ENCODE data around the gene TRERF1.
"Not testable (repeated sequence)": the region's sequence is repeated elsewhere in the genome, so short reads cannot be mapped to it uniquely, and the experiment has no call there.

Gene TRERF1

GRCh38 chr6:42217157-42217518 lies 234.6 kb downstream of the TRERF1 start:
- ATAC-seq (no peak), DNase-seq (ENCODE audit: low spot score in 2 of 2) (no peak)
- Mint-ChIP-seq H3K4me1 (peaks cover 26% of the 10 kb centered on the region), H3K9me3 (no peaks in the 10 kb centered on the region), H3K36me3 (peaks cover 35% of the 10 kb centered on the region), H3K27ac (peak overlapping the region; percentile 98), H3K4me3 (peak overlapping the region; percentile 97)

GRCh38 chr6:42216495-42216894 lies 235.2 kb downstream of the TRERF1 start:
- Mint-ChIP-seq H3K4me1 (peaks cover 26% of the 10 kb centered on the region), H3K36me3 (peaks cover 41% of the 10 kb centered on the region), H3K4me3 (peak overlapping the region; percentile 97), H3K27ac (peak overlapping the region; percentile 56)
- DNase-seq (ENCODE audit: low spot score in 2 of 2); H3K9me3 Mint-ChIP-seq; ATAC-seq: not testable (repeated sequence)

GRCh38 chr6:42212442-42212841 lies 239.3 kb downstream of the TRERF1 start:
- peaks cover 15% of the 10 kb centered on the region for H3K4me1 Mint-ChIP-seq
- DNase-seq (ENCODE audit: low spot score in 2 of 2): no peak
- no peaks in the 10 kb centered on the region for H3K9me3 Mint-ChIP-seq
- H3K4me3 Mint-ChIP-seq: no peak overlapping the region
- ATAC-seq: no peak
- peaks cover 77% of the 10 kb centered on the region for H3K36me3 Mint-ChIP-seq
- H3K27ac Mint-ChIP-seq: no peak overlapping the region

DNA sequence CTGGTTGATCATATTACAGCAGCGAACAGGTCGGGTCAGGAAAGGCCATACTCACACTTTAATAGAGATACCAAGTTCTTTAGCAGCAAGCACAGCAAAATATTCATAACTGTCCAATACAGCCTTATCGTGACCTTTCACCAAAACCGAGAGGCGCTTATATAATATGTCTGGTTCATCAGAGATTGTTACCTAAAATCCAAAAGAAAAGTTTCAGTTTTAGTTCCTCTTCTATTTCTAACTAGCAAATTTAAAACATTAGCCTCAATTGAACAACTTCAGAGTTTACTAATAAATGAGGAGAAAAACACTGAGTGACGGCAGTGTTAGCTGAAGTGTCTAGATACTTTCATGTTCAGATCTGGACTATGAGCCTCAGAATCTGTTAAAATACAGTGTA lies 240.0 kb downstream of the TRERF1 start:
- H3K9me3 Mint-ChIP-seq: no peaks in the 10 kb centered on the region
- ATAC-seq (no peak), DNase-seq (ENCODE audit: low spot score in 2 of 2) (no peak)
- peaks cover 84% of the 10 kb centered on the region for H3K36me3 Mint-ChIP-seq
- H3K27ac Mint-ChIP-seq: no peak overlapping the region
- peaks cover 14% of the 10 kb centered on the region for H3K4me1 Mint-ChIP-seq
- no peak overlapping the region for H3K4me3 Mint-ChIP-seq

GRCh38 chr6:42210551-42210950 lies 241.2 kb downstream of the TRERF1 start:
- no peak for DNase-seq (ENCODE audit: low spot score in 2 of 2)
- no peak overlapping the region for H3K27ac Mint-ChIP-seq
- H3K9me3 Mint-ChIP-seq: no peaks in the 10 kb centered on the region
- H3K4me1 Mint-ChIP-seq: peaks cover 5% of the 10 kb centered on the region
- no peak for ATAC-seq
- peaks cover 95% of the 10 kb centered on the region for H3K36me3 Mint-ChIP-seq
- no peak overlapping the region for H3K4me3 Mint-ChIP-seq

GRCh38 chr6:42207559-42207958 lies 244.2 kb downstream of the TRERF1 start:
- not testable (repeated sequence) for DNase-seq (ENCODE audit: low spot score in 2 of 2); H3K4me1 Mint-ChIP-seq; H3K9me3 Mint-ChIP-seq; H3K4me3 Mint-ChIP-seq; H3K27ac Mint-ChIP-seq; ATAC-seq
- peaks cover 93% of the 10 kb centered on the region for H3K36me3 Mint-ChIP-seq

DNA sequence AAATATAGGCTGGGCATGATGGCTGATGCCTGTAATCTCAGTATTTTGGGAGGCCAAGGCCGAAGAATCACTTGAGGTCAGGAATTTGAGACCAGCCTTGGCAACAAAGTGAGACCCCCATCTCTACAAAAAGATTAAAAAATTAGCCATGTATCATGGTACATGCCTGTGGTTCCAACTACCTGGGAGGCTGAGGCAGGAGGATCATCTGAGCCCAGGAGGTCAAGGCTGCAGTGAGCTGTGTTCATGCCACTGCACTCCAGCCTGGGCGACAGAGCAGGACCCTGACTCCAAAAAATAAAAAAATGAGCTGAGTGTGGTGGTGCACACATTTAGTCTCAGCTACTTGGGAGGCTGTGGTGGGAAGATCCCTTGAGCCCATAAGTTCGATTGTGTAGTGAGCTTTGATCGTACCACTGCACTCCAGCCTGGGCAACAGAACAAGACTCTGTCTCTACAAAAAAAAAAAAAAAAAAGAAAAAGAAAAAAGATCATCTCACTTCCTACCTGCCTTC lies 246.9 kb downstream of the TRERF1 start:
- no peak for ATAC-seq

GRCh38 chr6:42203183-42203582 lies 248.5 kb downstream of the TRERF1 start:
- Mint-ChIP-seq H3K4me3 (no peak overlapping the region), H3K36me3 (peaks cover 64% of the 10 kb centered on the region), H3K9me3 (peaks cover 6% of the 10 kb centered on the region), H3K4me1 (peaks cover 16% of the 10 kb centered on the region), H3K27ac (no peak overlapping the region)
- DNase-seq (ENCODE audit: low spot score in 2 of 2) (no peak), ATAC-seq (no peak)

More for the DNA sequence above, 246.9 kb downstream of the TRERF1 start:
- Mint-ChIP-seq H3K9me3 (peaks cover 6% of the 10 kb centered on the region), H3K27ac (peak overlapping the region; percentile 23), H3K36me3 (peaks cover 78% of the 10 kb centered on the region), H3K4me3 (no peak overlapping the region), H3K4me1 (peaks cover 9% of the 10 kb centered on the region)
- DNase-seq (ENCODE audit: low spot score in 2 of 2): no peak

DNA sequence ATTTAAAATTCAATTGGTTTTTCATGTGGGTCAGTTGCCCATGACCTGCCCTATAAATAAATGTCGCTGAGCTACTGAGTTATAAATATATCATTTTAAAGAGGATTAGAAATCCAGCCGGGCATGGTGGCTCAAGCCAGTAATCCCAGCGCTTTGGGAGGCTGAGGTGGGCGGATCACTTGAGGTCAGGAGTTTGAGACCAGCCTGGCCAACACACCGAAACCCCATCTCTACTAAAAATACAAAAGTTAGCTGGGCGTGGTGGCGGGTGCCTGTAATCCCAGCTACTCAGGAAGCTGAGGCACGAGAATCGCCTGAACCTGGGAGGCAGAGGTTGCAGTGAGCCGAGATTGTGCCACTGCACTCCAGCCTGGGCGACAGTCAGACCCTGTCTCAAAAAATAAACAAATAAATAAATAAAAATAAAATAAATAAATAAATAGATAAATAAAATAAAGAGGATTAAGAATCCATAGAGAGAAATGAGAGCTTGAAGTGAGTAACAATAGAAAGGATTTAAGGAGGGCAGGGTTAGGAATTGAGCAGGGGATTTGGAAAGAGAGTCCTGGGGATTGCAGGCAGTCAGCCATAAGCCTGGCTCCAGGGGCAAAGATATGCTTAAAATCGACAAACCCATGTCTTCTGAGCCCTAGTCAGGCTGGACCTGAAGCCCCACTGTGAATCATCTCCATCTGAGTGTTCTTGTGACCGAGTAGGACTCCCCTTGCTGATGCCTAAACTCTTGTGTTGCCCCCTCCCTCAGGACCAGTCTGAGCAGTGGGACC lies 249.4 kb downstream of the TRERF1 start:
- DNase-seq (ENCODE audit: low spot score in 2 of 2); H3K4me3 Mint-ChIP-seq; H3K9me3 Mint-ChIP-seq; H3K27ac Mint-ChIP-seq; ATAC-seq: not testable (repeated sequence)
- Mint-ChIP-seq H3K4me1 (peaks cover 16% of the 10 kb centered on the region), H3K36me3 (peaks cover 55% of the 10 kb centered on the region)

- H3K9me3 Mint-ChIP-seq: peaks cover 6% of the 10 kb centered on the region
- ATAC-seq (no peak), DNase-seq (ENCODE audit: low spot score in 2 of 2) (no peak)
- H3K4me1 Mint-ChIP-seq: peaks cover 16% of the 10 kb centered on the region
- H3K4me3 Mint-ChIP-seq: no peak overlapping the region
- H3K36me3 Mint-ChIP-seq: peaks cover 46% of the 10 kb centered on the region
- H3K27ac Mint-ChIP-seq: no peak overlapping the region
These were observed 250.3 kb downstream of the TRERF1 start for GRCh38 chr6:42201382-42201781.

- H3K4me1 Mint-ChIP-seq: peaks cover 16% of the 10 kb centered on the region
- no peak overlapping the region for H3K4me3 Mint-ChIP-seq
- H3K27ac Mint-ChIP-seq: no peak overlapping the region
- no peak for DNase-seq (ENCODE audit: low spot score in 2 of 2)
- no peak for ATAC-seq
- H3K9me3 Mint-ChIP-seq: peaks cover 6% of the 10 kb centered on the region
- H3K36me3 Mint-ChIP-seq: peaks cover 32% of the 10 kb centered on the region
These were observed 251.7 kb downstream of the TRERF1 start for GRCh38 chr6:42200035-42200434.

DNA sequence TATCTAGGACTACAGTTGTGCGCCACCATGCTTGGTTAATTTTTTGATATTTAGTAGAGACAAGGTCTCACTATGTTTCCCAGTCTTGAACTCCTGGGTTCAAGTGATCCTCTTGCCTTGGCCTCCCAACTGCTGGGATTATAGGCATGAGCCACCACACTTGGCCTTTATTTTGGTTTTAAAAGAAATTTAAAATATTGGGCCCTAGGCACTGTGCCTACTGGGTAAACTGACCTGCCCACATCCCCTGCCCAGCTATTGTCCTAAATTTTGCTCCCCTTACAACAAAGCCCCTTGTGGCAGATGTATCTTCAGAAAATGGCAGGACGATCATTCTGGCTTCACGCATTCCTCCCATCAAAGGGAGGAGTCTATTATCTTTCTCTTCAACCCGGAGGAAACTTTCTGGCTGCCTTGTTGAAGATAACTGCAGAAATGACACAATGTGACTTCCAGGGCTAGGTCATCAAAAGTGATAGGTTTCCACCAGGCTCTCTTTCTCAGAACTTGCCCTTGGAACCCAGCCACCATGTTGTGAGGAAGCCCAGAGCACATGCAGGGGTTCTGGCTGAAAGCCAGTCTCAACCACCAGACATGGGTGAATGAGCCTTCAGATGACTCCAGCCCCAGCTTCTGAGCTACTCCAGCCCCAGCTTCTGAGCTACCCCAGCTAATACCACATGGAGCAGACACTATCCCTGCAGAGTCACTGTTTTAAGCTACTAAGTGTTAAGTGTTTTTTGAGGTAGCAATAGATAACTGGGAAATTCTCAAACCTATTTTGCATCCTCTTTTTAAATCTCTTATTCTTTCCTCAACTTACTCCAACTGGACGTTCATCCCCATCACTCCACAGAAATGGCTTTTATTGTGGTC lies 252.4 kb downstream of the TRERF1 start:
- peaks cover 16% of the 10 kb centered on the region for H3K4me1 Mint-ChIP-seq
- no peak for DNase-seq (ENCODE audit: low spot score in 2 of 2)
- H3K36me3 Mint-ChIP-seq: peaks cover 25% of the 10 kb centered on the region
- peaks cover 6% of the 10 kb centered on the region for H3K9me3 Mint-ChIP-seq
- no peak overlapping the region for H3K4me3 Mint-ChIP-seq
- no peak overlapping the region for H3K27ac Mint-ChIP-seq
- peak; percentile 75 for ATAC-seq

DNA sequence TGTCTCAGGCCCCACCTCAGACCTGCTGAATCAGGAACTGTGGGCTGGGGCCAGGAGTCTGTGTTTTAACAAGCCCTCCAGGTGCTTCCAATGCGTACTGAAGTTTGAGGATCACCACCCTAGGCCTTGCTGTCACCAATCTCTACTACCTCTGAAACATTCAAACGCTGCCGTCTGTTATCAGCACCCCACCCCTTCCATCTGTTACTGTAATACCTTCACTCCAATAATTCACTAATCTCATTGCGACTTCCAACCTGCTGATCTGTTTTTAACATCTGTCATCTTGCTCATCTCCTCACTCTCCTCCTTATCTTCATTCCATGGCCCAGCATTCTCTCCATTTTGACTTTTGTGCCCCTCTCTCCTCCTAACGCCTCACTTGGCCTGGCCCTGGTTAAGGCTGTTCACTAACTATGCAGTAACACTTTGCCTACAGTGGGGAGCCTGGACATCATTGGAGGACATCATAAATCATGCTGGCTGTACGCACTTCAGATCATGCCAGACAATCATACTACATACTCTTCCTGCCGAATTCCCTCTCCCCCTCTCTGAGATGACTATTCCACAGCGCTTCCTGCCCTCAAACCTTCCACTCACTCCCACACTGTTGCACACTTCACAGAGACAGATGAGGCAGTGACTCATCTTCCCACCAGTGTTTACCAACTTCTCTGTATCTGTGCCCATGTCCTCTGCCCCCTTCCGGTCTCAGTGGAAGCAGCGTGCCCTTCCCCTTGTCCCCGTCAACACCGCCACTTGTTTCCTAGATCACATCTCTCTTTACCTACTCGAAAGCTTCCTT lies 254.0 kb downstream of the TRERF1 start:
- ATAC-seq: peak; percentile 92
- Mint-ChIP-seq H3K27ac (no peak overlapping the region), H3K4me3 (no peak overlapping the region), H3K4me1 (peaks cover 16% of the 10 kb centered on the region), H3K9me3 (peaks cover 6% of the 10 kb centered on the region), H3K36me3 (peaks cover 14% of the 10 kb centered on the region)
- DNase-seq (ENCODE audit: low spot score in 2 of 2): no peak

GRCh38 chr6:42195415-42195814 lies 256.3 kb downstream of the TRERF1 start:
- Mint-ChIP-seq H3K27ac (no peak overlapping the region), H3K4me1 (peaks cover 13% of the 10 kb centered on the region), H3K9me3 (peaks cover 4% of the 10 kb centered on the region), H3K36me3 (peaks cover 8% of the 10 kb centered on the region), H3K4me3 (no peak overlapping the region)
- ATAC-seq (no peak), DNase-seq (ENCODE audit: low spot score in 2 of 2) (no peak)

DNA sequence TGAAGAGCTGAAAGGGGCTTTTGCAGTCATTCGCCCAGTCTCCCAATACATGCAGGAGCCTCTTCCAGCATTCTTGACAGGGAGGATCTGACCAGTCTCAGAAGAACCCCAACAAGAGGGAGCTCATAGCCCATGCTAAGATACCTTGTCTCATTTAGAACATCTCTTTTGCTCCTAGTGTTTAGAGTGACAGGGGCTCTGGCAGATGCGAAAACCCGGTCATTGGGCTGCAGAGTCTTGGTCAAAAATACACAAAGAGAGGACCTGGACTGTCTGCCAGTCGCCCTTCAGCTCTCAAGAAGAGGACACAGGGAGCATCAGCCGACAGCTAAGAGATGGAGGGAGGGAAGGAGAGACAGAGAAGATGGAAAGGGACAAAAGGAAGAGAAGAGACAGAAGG lies 257.7 kb downstream of the TRERF1 start:
- Mint-ChIP-seq H3K36me3 (no peaks in the 10 kb centered on the region), H3K27ac (no peak overlapping the region), H3K4me1 (peaks cover under 1% of the 10 kb centered on the region), H3K4me3 (no peak overlapping the region), H3K9me3 (no peaks in the 10 kb centered on the region)
- DNase-seq (ENCODE audit: low spot score in 2 of 2): no peak
- no peak for ATAC-seq
